ENCODE data around the gene DYRK1B.

The DYRK1B gene

GRCh38 chr19:39858541-39858940, 24.6 kb upstream of the DYRK1B start:
- peak in 1 of 3 donors; percentile 10 for DNase-seq
- peak overlapping the region in 1 of 7 experiments; percentile 58 for H3K4me3 ChIP-seq (ENCODE audit: control insufficient read depth in 1 of 7, extremely low read depth in 1 of 7, insufficient read depth in 4 of 7, low read depth in 2 of 7, low read length in 6 of 7)
- ChIA-PET POLR2A (no interaction called here), CTCF (no interaction called here)
- 80% methylated on average over 9 of the region's 11 CpGs for WGBS (ENCODE audit: insufficient coverage)
- H3K4me1 ChIP-seq (ENCODE audit: control extremely low read depth in 1 of 4, control insufficient read depth in 4 of 4, insufficient read depth in 4 of 4, low read length in 3 of 4), result no peaks in the 10 kb centered on the region
- H3K9me3 ChIP-seq (ENCODE audit: control extremely low read depth in 1 of 5, control insufficient read depth in 4 of 5, insufficient read depth in 2 of 5, low read depth in 1 of 5, low read length in 4 of 5), result no peaks in the 10 kb centered on the region
- H3K27ac ChIP-seq (ENCODE audit: insufficient read depth in 1 of 2, low read depth in 1 of 2, low read length in 2 of 2, poor library complexity in 1 of 2, severe bottlenecking in 2 of 2), result no peak overlapping the region
- no peaks in the 10 kb centered on the region for H3K36me3 ChIP-seq (ENCODE audit: control insufficient read depth in 4 of 4, insufficient read depth in 4 of 4, low read length in 3 of 4)
- H3K27me3 ChIP-seq (replicated peaks in 2 of 5; ENCODE audit: control insufficient read depth in 4 of 5, insufficient read depth in 5 of 5, low read length in 4 of 5), result peaks cover 2 to 17% (median 7%) of the 10 kb centered on the region in 5 experiments

DNA sequence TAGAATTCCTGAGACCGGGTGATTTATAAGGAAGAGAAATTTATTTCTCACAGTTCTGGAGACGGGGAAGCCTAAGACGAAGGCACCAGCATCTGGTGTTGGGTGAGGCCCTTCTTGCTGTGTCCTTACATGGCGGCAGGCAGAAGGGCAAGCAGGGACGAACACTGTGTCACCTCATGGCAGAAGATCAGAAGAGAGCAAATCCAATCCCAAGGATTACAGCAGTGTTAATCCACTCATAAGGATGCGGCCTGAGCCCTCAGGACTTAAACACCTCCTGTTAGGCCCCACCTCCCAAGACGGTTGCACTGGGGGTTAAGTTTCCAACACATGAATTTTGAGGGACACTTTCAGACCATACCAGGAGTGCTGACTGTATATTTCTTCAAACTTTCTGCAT, 18.9 kb upstream of the DYRK1B start:
- Histone ChIP-seq H3K4me1 (ENCODE audit: control extremely low read depth in 1 of 4, control insufficient read depth in 4 of 4, insufficient read depth in 4 of 4, low read length in 3 of 4) (no peaks in the 10 kb centered on the region), H3K4me3 (ENCODE audit: control insufficient read depth in 1 of 7, extremely low read depth in 1 of 7, insufficient read depth in 4 of 7, low read depth in 2 of 7, low read length in 6 of 7) (no peak overlapping the region), H3K9me3 (ENCODE audit: control extremely low read depth in 1 of 5, control insufficient read depth in 4 of 5, insufficient read depth in 2 of 5, low read depth in 1 of 5, low read length in 4 of 5) (no peaks in the 10 kb centered on the region), H3K27ac (ENCODE audit: insufficient read depth in 1 of 2, low read depth in 1 of 2, low read length in 2 of 2, poor library complexity in 1 of 2, severe bottlenecking in 2 of 2) (no peak overlapping the region), H3K27me3 (replicated peaks in 2 of 5; ENCODE audit: control insufficient read depth in 4 of 5, insufficient read depth in 5 of 5, low read length in 4 of 5) (peaks cover 0 to 7% (median 3%) of the 10 kb centered on the region in 5 experiments), H3K36me3 (ENCODE audit: control insufficient read depth in 4 of 4, insufficient read depth in 4 of 4, low read length in 3 of 4) (no peaks in the 10 kb centered on the region)
- WGBS (ENCODE audit: insufficient coverage), result 96% methylated on average over 7 of the region's 7 CpGs
- ChIA-PET CTCF (no interaction called here), POLR2A (no interaction called here)
- DNase-seq, result no peak

GRCh38 chr19:39850892-39851291, 16.9 kb upstream of the DYRK1B start:
- no peak overlapping the region for H3K4me3 ChIP-seq (ENCODE audit: control insufficient read depth in 1 of 7, extremely low read depth in 1 of 7, insufficient read depth in 4 of 7, low read depth in 2 of 7, low read length in 6 of 7)
- peaks cover 4 to 11% (median 8%) of the 10 kb centered on the region in 4 experiments for H3K4me1 ChIP-seq (ENCODE audit: control extremely low read depth in 1 of 4, control insufficient read depth in 4 of 4, insufficient read depth in 4 of 4, low read length in 3 of 4)
- no peaks in the 10 kb centered on the region for H3K9me3 ChIP-seq (ENCODE audit: control extremely low read depth in 1 of 5, control insufficient read depth in 4 of 5, insufficient read depth in 2 of 5, low read depth in 1 of 5, low read length in 4 of 5)
- ChIA-PET CTCF (no interaction called here), POLR2A (interaction anchor here (0.6 kb wide), 1 partner anchor 685 kb away, joined by 4 read pairs; no protein-coding TSS in a partner anchor)
- H3K27me3 ChIP-seq (replicated peaks in 2 of 5; ENCODE audit: control insufficient read depth in 4 of 5, insufficient read depth in 5 of 5, low read length in 4 of 5), result peaks cover 0 to 3% (median 0%) of the 10 kb centered on the region in 5 experiments
- WGBS (ENCODE audit: insufficient coverage), result 100% methylated on average over 2 of the region's 2 CpGs
- no peak overlapping the region for H3K27ac ChIP-seq (ENCODE audit: insufficient read depth in 1 of 2, low read depth in 1 of 2, low read length in 2 of 2, poor library complexity in 1 of 2, severe bottlenecking in 2 of 2)
- H3K36me3 ChIP-seq (ENCODE audit: control insufficient read depth in 4 of 4, insufficient read depth in 4 of 4, low read length in 3 of 4), result no peaks in the 10 kb centered on the region
- DNase-seq, result no peak

DNA sequence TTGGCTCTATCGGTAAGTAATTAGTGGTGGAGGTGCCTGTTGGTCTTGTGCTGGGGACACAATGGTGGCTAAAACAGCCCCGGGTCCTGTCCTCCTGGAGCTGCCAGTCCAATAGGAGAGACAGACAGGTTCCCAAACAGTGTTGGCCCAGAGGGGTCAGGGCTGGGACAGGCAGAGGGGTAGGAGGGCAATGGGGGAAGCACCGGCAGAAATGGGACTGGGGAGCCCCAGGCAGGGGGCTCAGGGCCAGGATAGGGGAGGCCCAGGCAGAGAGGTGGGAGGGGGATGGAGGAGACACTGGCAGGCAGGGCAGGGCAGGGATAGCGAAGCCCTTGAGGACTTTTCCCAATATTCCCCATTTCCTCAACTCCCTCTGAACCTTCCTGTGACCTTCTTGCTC, 14.4 kb upstream of the DYRK1B start:
- Histone ChIP-seq H3K4me3 (ENCODE audit: control insufficient read depth in 1 of 7, extremely low read depth in 1 of 7, insufficient read depth in 4 of 7, low read depth in 2 of 7, low read length in 6 of 7) (no peak overlapping the region), H3K4me1 (ENCODE audit: control extremely low read depth in 1 of 4, control insufficient read depth in 4 of 4, insufficient read depth in 4 of 4, low read length in 3 of 4) (peaks cover 15 to 36% (median 29%) of the 10 kb centered on the region in 4 experiments), H3K36me3 (ENCODE audit: control insufficient read depth in 4 of 4, insufficient read depth in 4 of 4, low read length in 3 of 4) (no peaks in the 10 kb centered on the region), H3K27ac (ENCODE audit: insufficient read depth in 1 of 2, low read depth in 1 of 2, low read length in 2 of 2, poor library complexity in 1 of 2, severe bottlenecking in 2 of 2) (no peak overlapping the region), H3K27me3 (replicated peaks in 2 of 5; ENCODE audit: control insufficient read depth in 4 of 5, insufficient read depth in 5 of 5, low read length in 4 of 5) (no peaks in the 10 kb centered on the region), H3K9me3 (ENCODE audit: control extremely low read depth in 1 of 5, control insufficient read depth in 4 of 5, insufficient read depth in 2 of 5, low read depth in 1 of 5, low read length in 4 of 5) (no peaks in the 10 kb centered on the region)
- DNase-seq, result no peak
- 95% methylated on average over 3 of the region's 4 CpGs for WGBS (ENCODE audit: insufficient coverage)
- CTCF ChIA-PET, result no interaction called here
- POLR2A ChIA-PET, result no interaction called here

- 95% methylated on average over 6 of the region's 6 CpGs for WGBS (ENCODE audit: insufficient coverage)
- no peaks in the 10 kb centered on the region for H3K27me3 ChIP-seq (replicated peaks in 2 of 5; ENCODE audit: control insufficient read depth in 4 of 5, insufficient read depth in 5 of 5, low read length in 4 of 5)
Observed at GRCh38 chr19:39847525-39847924, 13.6 kb upstream of the DYRK1B start.

GRCh38 chr19:39846678-39847486, 12.9 kb upstream of the DYRK1B start:
- POLR2A ChIA-PET, result interaction anchor here (0.5 kb wide), 1 partner anchor 1354 kb away, joined by 3 read pairs; no protein-coding TSS in a partner anchor
- CTCF ChIA-PET, result interaction anchor here (1.0 to 6.9 kb wide), 2 partner anchors 57 to 124 kb away, joined by 3 to 89 read pairs; partner anchors contain the start of gene PSMC4

More at GRCh38 chr19:39847525-39847924, 13.6 kb upstream of the DYRK1B start:
- H3K27ac ChIP-seq (ENCODE audit: insufficient read depth in 1 of 2, low read depth in 1 of 2, low read length in 2 of 2, poor library complexity in 1 of 2, severe bottlenecking in 2 of 2), result no peak overlapping the region
- no peak for DNase-seq
- no peak overlapping the region for H3K4me3 ChIP-seq (ENCODE audit: control insufficient read depth in 1 of 7, extremely low read depth in 1 of 7, insufficient read depth in 4 of 7, low read depth in 2 of 7, low read length in 6 of 7)
- no peaks in the 10 kb centered on the region for H3K36me3 ChIP-seq (ENCODE audit: control insufficient read depth in 4 of 4, insufficient read depth in 4 of 4, low read length in 3 of 4)
- H3K4me1 ChIP-seq (ENCODE audit: control extremely low read depth in 1 of 4, control insufficient read depth in 4 of 4, insufficient read depth in 4 of 4, low read length in 3 of 4), result peaks cover 15 to 43% (median 35%) of the 10 kb centered on the region in 4 experiments
- ChIA-PET POLR2A (no interaction called here), CTCF (no interaction called here)
- no peaks in the 10 kb centered on the region for H3K9me3 ChIP-seq (ENCODE audit: control extremely low read depth in 1 of 5, control insufficient read depth in 4 of 5, insufficient read depth in 2 of 5, low read depth in 1 of 5, low read length in 4 of 5)

More at GRCh38 chr19:39846678-39847486, 12.9 kb upstream of the DYRK1B start:
- H3K9me3 ChIP-seq (ENCODE audit: control extremely low read depth in 1 of 5, control insufficient read depth in 4 of 5, insufficient read depth in 2 of 5, low read depth in 1 of 5, low read length in 4 of 5), result no peaks in the 10 kb centered on the region
- no peaks in the 10 kb centered on the region for H3K36me3 ChIP-seq (ENCODE audit: control insufficient read depth in 4 of 4, insufficient read depth in 4 of 4, low read length in 3 of 4)
- H3K4me3 ChIP-seq (ENCODE audit: control insufficient read depth in 1 of 7, extremely low read depth in 1 of 7, insufficient read depth in 4 of 7, low read depth in 2 of 7, low read length in 6 of 7), result peak overlapping the region; percentile 28 to 93 (median 74)
- H3K4me1 ChIP-seq (ENCODE audit: control extremely low read depth in 1 of 4, control insufficient read depth in 4 of 4, insufficient read depth in 4 of 4, low read length in 3 of 4), result peaks cover 15 to 45% (median 36%) of the 10 kb centered on the region in 4 experiments
- peak overlapping the region; percentile 2 to 82 for H3K27ac ChIP-seq (ENCODE audit: insufficient read depth in 1 of 2, low read depth in 1 of 2, low read length in 2 of 2, poor library complexity in 1 of 2, severe bottlenecking in 2 of 2)
- no peaks in the 10 kb centered on the region for H3K27me3 ChIP-seq (replicated peaks in 2 of 5; ENCODE audit: control insufficient read depth in 4 of 5, insufficient read depth in 5 of 5, low read length in 4 of 5)
- 54% methylated on average over 8 of the region's 12 CpGs for WGBS (ENCODE audit: insufficient coverage)
- DNase-seq, result no peak
